ENCODE results near the gene STX1A.
"Not testable (repeated sequence)": the region's sequence is repeated elsewhere in the genome, so short reads cannot be mapped to it uniquely, and the experiment has no call there.

STX1A gene

DNA sequence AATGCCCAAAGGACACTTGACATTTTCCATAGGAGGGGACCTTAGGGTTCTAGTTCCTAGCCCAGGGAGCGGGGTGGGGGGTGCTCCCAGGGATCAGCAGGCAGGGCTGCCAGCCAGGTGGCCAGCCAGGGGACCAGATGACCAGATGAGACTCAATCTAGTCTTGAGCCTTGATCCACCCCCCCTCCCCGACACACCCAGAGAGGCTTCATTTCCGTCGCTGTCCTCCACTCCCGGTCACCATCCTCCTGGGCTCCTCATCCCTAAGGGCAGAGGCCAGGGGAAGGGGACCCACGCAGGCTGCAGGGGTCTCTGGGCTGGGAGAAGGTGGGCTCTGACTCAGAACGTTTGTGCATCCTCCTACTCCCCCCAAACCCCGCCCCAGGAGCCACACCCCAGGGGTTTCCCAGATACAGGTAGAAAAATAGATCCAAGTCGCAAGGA lies 1.0 kb downstream of the STX1A start:
- H3K4me3 ChIP-seq (ENCODE audit: low read depth, low read length), result peak overlapping the region; percentile 89
- in situ Hi-C loops (cut with HindIII; ENCODE audit: low sequenced_read_pairs), result no loop called here
- DNase-seq (ENCODE audit: low read depth), result no peak
- TF ChIP-seq, protein P1, sequence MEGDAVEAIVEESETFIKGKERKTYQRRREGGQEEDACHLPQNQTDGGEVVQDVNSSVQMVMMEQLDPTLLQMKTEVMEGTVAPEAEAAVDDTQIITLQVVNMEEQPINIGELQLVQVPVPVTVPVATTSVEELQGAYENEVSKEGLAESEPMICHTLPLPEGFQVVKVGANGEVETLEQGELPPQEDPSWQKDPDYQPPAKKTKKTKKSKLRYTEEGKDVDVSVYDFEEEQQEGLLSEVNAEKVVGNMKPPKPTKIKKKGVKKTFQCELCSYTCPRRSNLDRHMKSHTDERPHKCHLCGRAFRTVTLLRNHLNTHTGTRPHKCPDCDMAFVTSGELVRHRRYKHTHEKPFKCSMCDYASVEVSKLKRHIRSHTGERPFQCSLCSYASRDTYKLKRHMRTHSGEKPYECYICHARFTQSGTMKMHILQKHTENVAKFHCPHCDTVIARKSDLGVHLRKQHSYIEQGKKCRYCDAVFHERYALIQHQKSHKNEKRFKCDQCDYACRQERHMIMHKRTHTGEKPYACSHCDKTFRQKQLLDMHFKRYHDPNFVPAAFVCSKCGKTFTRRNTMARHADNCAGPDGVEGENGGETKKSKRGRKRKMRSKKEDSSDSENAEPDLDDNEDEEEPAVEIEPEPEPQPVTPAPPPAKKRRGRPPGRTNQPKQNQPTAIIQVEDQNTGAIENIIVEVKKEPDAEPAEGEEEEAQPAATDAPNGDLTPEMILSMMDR (IDR thresholded peaks at IDR 0.05; ENCODE audit: low read depth, low read length, missing control alignments), result no peak

DNA sequence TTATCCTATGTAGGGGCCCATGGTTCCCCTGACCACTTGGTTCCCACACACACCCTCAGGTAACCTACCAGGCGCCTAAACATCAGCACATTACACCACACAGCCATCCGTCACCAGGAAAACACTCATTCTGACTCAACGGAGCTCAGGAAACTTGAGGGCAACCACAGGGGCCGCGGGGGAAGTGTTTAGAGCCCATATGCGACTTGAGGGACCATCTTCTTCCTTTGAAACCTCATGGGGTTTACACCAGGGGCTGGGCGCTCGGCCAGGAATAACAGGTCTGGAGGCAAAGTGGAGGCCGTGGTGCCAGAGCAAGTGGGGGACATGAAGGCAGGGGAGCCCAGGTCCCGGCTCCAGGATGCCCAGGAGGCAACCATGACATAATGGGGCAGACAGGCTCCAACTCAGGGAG lies 1.5 kb downstream of the STX1A start:
- peak; percentile 69 for DNase-seq (ENCODE audit: low read depth)
- peak overlapping the region; percentile 89 for H3K4me3 ChIP-seq (ENCODE audit: low read depth, low read length)
- TF ChIP-seq, protein P1 (IDR thresholded peaks at IDR 0.05; ENCODE audit: low read depth, low read length, missing control alignments), result no peak
- in situ Hi-C loops (cut with HindIII; ENCODE audit: low sequenced_read_pairs), result no loop called here

DNA sequence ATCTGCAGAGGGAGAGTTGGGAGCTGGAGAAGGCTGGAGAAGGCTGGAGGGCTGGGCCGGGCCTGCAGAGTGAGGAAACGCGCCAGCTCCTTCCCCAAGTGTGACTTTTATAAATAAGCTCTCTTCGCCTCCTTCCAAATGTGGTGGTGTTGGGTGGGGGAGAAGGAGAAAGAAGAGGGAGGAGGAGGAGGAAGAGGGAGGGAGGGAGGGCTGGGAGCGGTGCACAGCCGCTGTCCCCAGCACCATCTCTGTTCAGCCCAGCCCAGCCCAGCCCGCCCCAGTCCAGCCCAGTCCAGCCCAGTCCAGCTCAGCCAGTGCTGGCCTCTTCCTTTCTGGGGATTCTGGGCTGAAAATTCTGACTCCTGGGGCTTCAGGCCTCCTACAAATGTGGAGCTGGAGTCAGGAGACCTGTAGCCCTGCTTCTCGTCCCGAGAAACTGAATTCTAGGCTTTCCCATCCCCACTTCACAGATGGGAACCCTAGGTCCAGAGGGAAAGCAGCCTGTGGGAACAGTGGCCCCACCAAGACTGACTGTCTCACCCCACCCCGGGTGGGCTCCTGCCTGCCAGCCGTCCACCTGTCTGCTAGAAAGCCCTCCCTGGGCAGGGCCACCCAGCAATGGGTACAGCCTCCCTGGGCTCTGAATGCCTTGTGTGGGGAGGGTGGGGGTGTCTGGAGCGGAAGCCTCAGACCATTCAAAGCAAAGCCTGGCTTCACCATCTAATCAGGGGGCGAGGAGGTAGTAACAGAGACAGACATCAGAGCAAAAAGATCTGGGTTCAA lies 2.3 kb downstream of the STX1A start:
- in situ Hi-C loops (cut with HindIII; ENCODE audit: low sequenced_read_pairs), result no loop called here

DNA sequence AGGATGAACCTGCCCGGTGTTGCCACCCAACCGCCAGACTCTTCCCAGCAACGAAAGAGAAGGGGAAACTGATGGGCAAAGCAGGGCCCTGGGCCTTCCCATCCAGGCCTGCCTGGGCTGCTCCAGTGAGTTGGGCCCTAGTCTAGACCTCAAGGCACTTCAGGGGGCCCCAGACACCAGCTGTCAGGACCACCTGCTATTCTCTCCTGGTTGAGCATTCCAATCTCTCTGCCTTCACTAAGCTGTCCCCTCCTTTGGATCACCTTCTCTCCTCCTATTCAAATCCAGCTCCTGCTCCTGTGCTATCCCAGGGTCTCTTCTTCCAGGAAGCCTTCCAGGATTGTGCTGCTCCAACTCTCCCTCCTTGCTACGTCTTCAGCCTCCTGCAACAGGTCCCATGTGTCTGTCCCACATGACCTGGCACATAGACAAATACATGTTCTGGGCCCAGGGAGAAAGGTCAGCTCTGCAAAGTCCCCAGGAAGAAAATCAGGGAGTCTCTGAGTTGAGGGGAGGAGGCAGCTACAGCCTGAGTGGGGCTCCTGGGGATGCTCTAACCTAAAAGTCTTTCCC lies 3.1 kb downstream of the STX1A start:
- peak overlapping the region; percentile 11 for H3K4me3 ChIP-seq (ENCODE audit: low read depth, low read length)
- TF ChIP-seq, protein P1 (IDR thresholded peaks at IDR 0.05; ENCODE audit: low read depth, low read length, missing control alignments), result no peak
- no peak for DNase-seq (ENCODE audit: low read depth)
- in situ Hi-C loops (cut with HindIII; ENCODE audit: low sequenced_read_pairs), result no loop called here

More for the DNA sequence above, 2.3 kb downstream of the STX1A start:
- no peak for DNase-seq (ENCODE audit: low read depth)
- TF ChIP-seq, protein P1 (IDR thresholded peaks at IDR 0.05; ENCODE audit: low read depth, low read length, missing control alignments), result no peak
- peak overlapping the region; percentile 89 for H3K4me3 ChIP-seq (ENCODE audit: low read depth, low read length)

DNA sequence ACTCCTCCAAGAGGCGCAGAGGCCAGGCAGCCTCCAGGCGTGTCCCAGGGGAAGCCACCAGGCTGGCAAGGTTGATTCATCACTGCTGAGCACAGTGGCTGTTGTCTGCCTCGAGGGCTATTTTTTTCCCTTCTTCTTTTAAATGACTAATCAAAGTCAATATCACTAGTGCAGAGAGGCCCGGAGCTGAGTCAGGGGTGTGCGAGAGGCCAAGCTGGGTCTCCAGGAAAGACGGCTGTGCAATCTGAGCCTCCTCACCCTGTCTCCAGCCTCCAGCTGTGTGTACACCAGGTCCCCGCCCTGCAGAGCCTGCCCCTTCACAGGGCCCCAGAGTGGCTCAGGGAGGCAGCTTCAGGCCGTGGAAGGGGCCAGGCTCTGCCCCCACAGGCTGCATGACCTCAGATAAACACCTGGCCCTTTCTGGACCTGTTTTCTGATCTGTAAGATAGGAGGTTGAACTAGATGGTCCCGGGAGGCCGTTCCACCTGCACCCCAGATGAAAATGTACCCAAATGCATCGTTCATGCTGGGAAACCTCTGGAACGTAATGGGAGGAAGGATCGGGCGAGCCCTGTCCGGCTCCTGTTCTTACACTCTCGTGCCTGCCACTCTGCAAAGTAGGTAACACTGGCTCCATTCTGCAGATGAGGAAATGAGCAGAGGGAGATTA lies 3.7 kb downstream of the STX1A start:
- in situ Hi-C loops (cut with HindIII; ENCODE audit: low sequenced_read_pairs), result no loop called here
- H3K4me3 ChIP-seq (ENCODE audit: low read depth, low read length), result no peak overlapping the region
- DNase-seq (ENCODE audit: low read depth), result peak; percentile 48
- TF ChIP-seq, protein P1 (IDR thresholded peaks at IDR 0.05; ENCODE audit: low read depth, low read length, missing control alignments), result no peak

DNA sequence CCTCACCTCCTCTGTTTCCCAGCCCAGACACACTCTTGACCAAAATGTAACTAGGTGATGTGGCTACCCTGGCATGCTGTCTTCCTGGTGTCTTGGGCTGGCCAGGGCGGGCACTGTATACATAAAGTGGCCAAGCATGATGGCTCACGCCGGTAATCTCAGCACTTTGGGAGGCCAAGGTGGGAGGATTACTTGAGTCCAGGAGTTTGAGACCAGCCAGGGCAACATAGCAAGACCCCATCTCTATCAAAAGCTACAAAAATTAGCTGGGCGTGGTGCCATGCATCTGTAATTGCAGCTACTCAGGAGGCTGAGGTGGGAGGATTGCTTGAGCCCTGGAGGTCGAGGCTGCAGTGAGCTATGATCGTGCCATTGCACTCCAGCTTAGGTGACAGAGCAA lies 6.2 kb downstream of the STX1A start:
- DNase-seq (ENCODE audit: low read depth); H3K4me3 ChIP-seq (ENCODE audit: low read depth, low read length): not testable (repeated sequence)
- in situ Hi-C loops (cut with HindIII; ENCODE audit: low sequenced_read_pairs), result loop anchor here (5.0 kb wide), 1 partner anchor 41 kb away; no protein-coding TSS in a partner anchor
